HG03442 (cell line): ENCODE results near the gene OR4P4.

Experiments
- ATAC-seq: cut with Tn5 transposase; IDR thresholded peaks from one replicate; pipeline ENCODE4 v1.9.1; 2021; ENCODE audit warnings: mild to moderate bottlenecking, moderate library complexity; ENCODE audit not compliant: unreplicated experiment

The OR4P4 gene

GRCh38 chr11:55634813-55635212 is at the start of gene OR4P4:
TSS of gene OR4P4 (plus strand) at chr11:55635113.
- ATAC-seq, result no peak

- no peak for ATAC-seq
Observed at GRCh38 chr11:55607545-55607944, 27.4 kb upstream of the OR4P4 start, which contains the start of gene OR4C11. TSS of gene OR4C11 (minus strand) at chr11:55607645. CDS start at chr11:55604373, 3,272 bp downstream.

GRCh38 chr11:55624531-55624930 is 10.4 kb upstream of the OR4P4 start:
- no peak for ATAC-seq

- no peak for ATAC-seq
Observed at GRCh38 chr11:55648027-55648426, 13.1 kb downstream of the OR4P4 start, which contains the start of gene OR4S2. TSS of gene OR4S2 (plus strand) at chr11:55648327. CDS start at chr11:55650904, 2,577 bp downstream.

GRCh38 chr11:55652560-55652959 is 17.6 kb downstream of the OR4P4 start:
- no peak for ATAC-seq

- no peak for ATAC-seq
Observed at GRCh38 chr11:55655096-55655495, 20.2 kb downstream of the OR4P4 start.

GRCh38 chr11:55658031-55658573 is 23.2 kb downstream of the OR4P4 start:
- ATAC-seq, result peak; percentile 96

GRCh38 chr11:55658608-55659007 is 23.7 kb downstream of the OR4P4 start:
- ATAC-seq, result peak; percentile 27

GRCh38 chr11:55661901-55662300 is 27.0 kb downstream of the OR4P4 start, which contains the start of gene OR4C6:
TSS of gene OR4C6 (plus strand) at chr11:55662201. CDS start at chr11:55665167, 2,966 bp downstream.
- ATAC-seq, result no peak

GRCh38 chr11:55669376-55669775 is 34.5 kb downstream of the OR4P4 start:
- ATAC-seq, result no peak

GRCh38 chr11:55673860-55674259 is 38.9 kb downstream of the OR4P4 start:
- no peak for ATAC-seq
